K562 (cell line): ENCODE results near the gene PLK1.

Source experiments
- CTCF ChIP-seq, 3 experiments: IDR thresholded peaks in 2 of 3; conservative IDR thresholded peaks in 1 of 3; 2 replicates each; pipeline ENCODE4 v1.5.1; 2011 to 2012; ENCODE audit warnings: low read length in 3 of 3, mild to moderate bottlenecking in 3 of 3, control low read depth in 2 of 3, improper control_type of control experiment in 1 of 3, inconsistent platforms in 1 of 3, low read depth in 1 of 3, mixed read lengths in 1 of 3, moderate library complexity in 1 of 3; ENCODE audit not compliant: insufficient read depth in 2 of 3
- E2F6 ChIP-seq, 2 experiments: IDR thresholded peaks; 2 replicates each; pipeline ENCODE4 v1.6.1; 2011; ENCODE audit warnings: borderline replicate concordance in 1 of 2, control low read depth in 1 of 2, low read depth in 1 of 2, low read length in 1 of 2, mild to moderate bottlenecking in 1 of 2, mixed read lengths in 1 of 2, moderate library complexity in 1 of 2; ENCODE audit not compliant: insufficient read depth in 1 of 2, insufficient read length in 1 of 2, poor library complexity in 1 of 2, severe bottlenecking in 1 of 2; ENCODE audit errors: extremely low read depth in 1 of 2
- ETS2 ChIP-seq: IDR thresholded peaks from 2 replicates; pipeline ENCODE4 v1.6.1; 2016; ENCODE audit warnings: borderline replicate concordance, missing genetic modification characterization, mild to moderate bottlenecking, moderate library complexity, missing compliant biosample characterization; ENCODE audit not compliant: poor library complexity, severe bottlenecking
- EZH2 ChIP-seq: IDR thresholded peaks from 2 replicates; pipeline ENCODE4 v1.6.1; 2012; ENCODE audit warnings: low read depth, mild to moderate bottlenecking, inconsistent platforms, low read length, borderline replicate concordance
- HNRNPUL1 ChIP-seq: fragments of 200-400 bp; formaldehyde crosslinking; IDR thresholded peaks from 2 replicates; pipeline ENCODE4 v1.6.1; 2017; ENCODE audit warnings: low read length
- MLX ChIP-seq, 2 experiments: fragments of 450-650 bp in 1 of 2; sonication (generic) in 1 of 2; formaldehyde crosslinking; conservative IDR thresholded peaks; 2 replicates each; pipeline versions ENCODE4 v1.4.0 to v1.8.1; 2020 to 2022; ENCODE audit warnings: mild to moderate bottlenecking in 1 of 2, missing genetic modification reagents in 1 of 2
- POLR3A ChIP-seq: IDR thresholded peaks from 2 replicates; pipeline ENCODE4 v1.6.1; 2011; ENCODE audit warnings: borderline replicate concordance, mild to moderate bottlenecking, moderate library complexity; ENCODE audit not compliant: insufficient read length, insufficient read depth; ENCODE audit errors: extremely low read depth
- REST ChIP-seq, 2 experiments: fragments of 450-650 bp; formaldehyde crosslinking in 1 of 2; IDR thresholded peaks; 2 replicates each; pipeline versions ENCODE4 v1.4.0 to v1.6.1; 2014 to 2020; ENCODE audit warnings: mild to moderate bottlenecking in 2 of 2, borderline replicate concordance in 1 of 2, low read depth in 1 of 2
- ZEB2 ChIP-seq: fragments of 450-650 bp; IDR thresholded peaks from 2 replicates; pipeline ENCODE4 v1.6.1; 2016
- ZNF121 ChIP-seq: sonication (generic); formaldehyde crosslinking; conservative IDR thresholded peaks from 2 replicates; pipeline ENCODE4 v1.8.0; 2022; ENCODE audit warnings: missing genetic modification reagents
- ZNF41 ChIP-seq: fragments of 250-450 bp; sonication (Bioruptor Pico); conservative IDR thresholded peaks from 2 replicates; pipeline ENCODE4 v1.4.0; 2020; ENCODE audit warnings: mild to moderate bottlenecking
- TF ChIP-seq, protein P1 (sequence below): sonication (generic); formaldehyde crosslinking; IDR thresholded peaks from 2 replicates; pipeline ENCODE4 v1.8.0; 2022; ENCODE audit warnings: mild to moderate bottlenecking, missing genetic modification reagents, borderline replicate concordance
- TF ChIP-seq, protein P2 (sequence below): fragments of 250-450 bp; sonication (Bioruptor Pico); IDR thresholded peaks from 2 replicates; pipeline ENCODE4 v1.8.0; 2021; ENCODE audit warnings: moderate library complexity, mild to moderate bottlenecking, inconsistent platforms

- TF ChIP-seq ZNF121: no peak
- TF ChIP-seq, protein P1, sequence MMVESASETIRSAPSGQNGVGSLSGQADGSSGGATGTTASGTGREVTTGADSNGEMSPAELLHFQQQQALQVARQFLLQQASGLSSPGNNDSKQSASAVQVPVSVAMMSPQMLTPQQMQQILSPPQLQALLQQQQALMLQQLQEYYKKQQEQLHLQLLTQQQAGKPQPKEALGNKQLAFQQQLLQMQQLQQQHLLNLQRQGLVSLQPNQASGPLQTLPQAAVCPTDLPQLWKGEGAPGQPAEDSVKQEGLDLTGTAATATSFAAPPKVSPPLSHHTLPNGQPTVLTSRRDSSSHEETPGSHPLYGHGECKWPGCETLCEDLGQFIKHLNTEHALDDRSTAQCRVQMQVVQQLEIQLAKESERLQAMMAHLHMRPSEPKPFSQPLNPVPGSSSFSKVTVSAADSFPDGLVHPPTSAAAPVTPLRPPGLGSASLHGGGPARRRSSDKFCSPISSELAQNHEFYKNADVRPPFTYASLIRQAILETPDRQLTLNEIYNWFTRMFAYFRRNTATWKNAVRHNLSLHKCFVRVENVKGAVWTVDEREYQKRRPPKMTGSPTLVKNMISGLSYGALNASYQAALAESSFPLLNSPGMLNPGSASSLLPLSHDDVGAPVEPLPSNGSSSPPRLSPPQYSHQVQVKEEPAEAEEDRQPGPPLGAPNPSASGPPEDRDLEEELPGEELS (CRISPR knock-in tag): no peak
- no peak for TF ChIP-seq E2F6 (IDR thresholded peaks at IDR 0.05; ENCODE audit: borderline replicate concordance in 1 of 2, extremely low read depth in 1 of 2, insufficient read depth in 1 of 2, insufficient read length in 1 of 2, low read depth in 1 of 2, low read length in 1 of 2, poor library complexity in 1 of 2, severe bottlenecking in 1 of 2)
- TF ChIP-seq ZNF41 (CRISPR knock-in tag): no peak
- no peak for TF ChIP-seq EZH2
- no peak for TF ChIP-seq ZEB2
- no peak for TF ChIP-seq CTCF (IDR thresholded peaks at IDR 0.05 in 2 of 3, conservative IDR thresholded peaks at IDR 0.05 in 1 of 3; ENCODE audit: insufficient read depth in 2 of 3, low read depth in 1 of 3, low read length in 3 of 3)
- TF ChIP-seq REST (IDR thresholded peaks at IDR 0.05; ENCODE audit: borderline replicate concordance): no peak
- TF ChIP-seq REST (CRISPR knock-in tag; IDR thresholded peaks at IDR 0.05; ENCODE audit: low read depth): no peak
- no peak for TF ChIP-seq HNRNPUL1
- no peak for TF ChIP-seq POLR3A
- no peak for TF ChIP-seq MLX (CRISPR knock-in tag; conservative IDR thresholded peaks at IDR 0.05)
- no peak for TF ChIP-seq ETS2
- TF ChIP-seq, protein P2, sequence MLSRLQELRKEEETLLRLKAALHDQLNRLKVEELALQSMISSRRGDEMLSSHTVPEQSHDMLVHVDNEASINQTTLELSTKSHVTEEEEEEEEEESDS (CRISPR knock-in tag): no peak
Measured at GRCh38 chr16:23668873-23669272, 9.8 kb upstream of the PLK1 start.
